ENCODE measurements around the gene RLBP1.

- TF ChIP-seq CTCF (IDR thresholded peaks at IDR 0.05) (no peak), POLR2A (IDR thresholded peaks at IDR 0.05) (no peak), EP300 (IDR thresholded peaks at IDR 0.05) (no peak)
These were observed 34.6 kb downstream of the RLBP1 start for GRCh38 chr15:89186803-89187202.

All from ovary (tissue), 3 donors.